ENCODE results near the gene FBXO41. TPM values are rescaled to one million over a fixed set of nuclear protein-coding genes. Genes with fewer than 3 reads are reported as not detected.

Gene FBXO41
- total and polyA plus RNA-seq, 2 experiments from 2014 or later = 0.44 to 1.1 TPM

DNA sequence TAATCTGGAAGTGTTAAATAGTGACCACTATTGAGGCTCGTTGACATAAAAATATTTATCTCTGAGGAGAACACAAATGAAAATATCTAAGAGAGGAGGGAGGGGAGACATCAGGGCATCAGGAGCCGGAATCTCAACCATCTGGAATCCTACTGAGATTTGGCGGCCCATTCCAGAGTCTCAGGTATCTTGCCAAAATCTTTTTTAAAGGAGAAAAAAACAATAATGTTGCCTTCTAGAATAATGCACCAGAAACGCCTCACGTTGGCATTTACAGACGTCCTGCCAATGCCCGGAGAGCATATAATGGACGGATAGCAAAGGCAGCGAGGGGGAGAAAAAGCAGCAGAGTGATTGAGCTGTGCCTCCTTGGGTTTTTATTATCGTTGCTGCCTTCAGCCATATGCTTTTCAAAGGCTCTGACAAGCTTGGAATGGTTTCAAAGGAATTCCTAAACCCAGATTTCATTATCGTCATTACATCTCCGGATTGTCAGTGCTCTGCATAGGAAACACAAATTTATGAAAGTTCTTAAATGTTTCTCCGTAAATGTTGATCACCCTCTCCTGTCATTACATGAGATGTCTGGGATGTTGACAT is 39.9 kb upstream of the FBXO41 start:
- Histone ChIP-seq H4K20me1 (ENCODE audit: insufficient read depth) (no peaks in the 10 kb centered on the region), H3K27me3 (replicated peaks; ENCODE audit: insufficient read depth) (peaks cover 57% of the 10 kb centered on the region), H3K9ac (no peak overlapping the region), H3K9me2 (ENCODE audit: insufficient read depth) (no peaks in the 10 kb centered on the region), H3F3A (ENCODE audit: insufficient read depth) (no peaks in the 10 kb centered on the region), H3K36me3 (ENCODE audit: low read depth) (no peaks in the 10 kb centered on the region), H3K9me3 (ENCODE audit: low read depth) (no peaks in the 10 kb centered on the region), H3K79me2 (ENCODE audit: insufficient read depth) (no peaks in the 10 kb centered on the region), H2AFZ (no peak overlapping the region), H3K4me3 (no peak overlapping the region), H3K4me2 (ENCODE audit: unreplicated experiment) (no peak overlapping the region), H3K4me1 (ENCODE audit: insufficient read depth) (no peaks in the 10 kb centered on the region), H3K27ac (no peak overlapping the region)
- no peak for DNase-seq
- in situ Hi-C loops (cut with MboI) = no loop called here
- WGBS, 2 experiments (ENCODE audit: low coverage in 1 of 2, low lambda C conversion rate in 2 of 2, missing lambda C conversion rate in 2 of 2) = 1 to 2% methylated on average over 13 of the region's 13 CpGs
- no peak for TF ChIP-seq EZH2 (IDR thresholded peaks at IDR 0.05; ENCODE audit: insufficient read depth, poor library complexity, severe bottlenecking)
- no peak for TF ChIP-seq EZH2phosphoT487 (IDR thresholded peaks at IDR 0.05; ENCODE audit: insufficient read depth, low read depth)

DNA sequence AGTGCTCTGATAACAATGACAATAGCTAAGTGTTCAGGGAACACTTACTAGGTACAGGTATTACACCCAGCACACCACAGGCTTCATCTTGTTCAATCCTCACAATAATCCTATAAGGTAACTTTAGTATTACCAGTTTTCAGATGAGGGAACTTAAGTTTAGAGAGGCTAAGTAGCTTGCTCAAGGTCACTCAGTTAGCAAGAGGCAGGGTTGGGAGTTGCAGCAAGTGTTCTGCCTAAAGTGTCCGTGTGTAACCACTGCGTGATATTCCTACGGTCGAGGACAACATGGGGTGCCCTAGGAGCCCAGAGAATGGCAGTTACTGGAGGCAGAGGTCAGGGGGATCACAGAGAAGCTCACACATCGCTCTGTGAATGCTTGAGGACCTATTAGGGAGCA is 39.3 kb upstream of the FBXO41 start:
- Histone ChIP-seq H3K27me3 (replicated peaks; ENCODE audit: insufficient read depth) (peaks cover 62% of the 10 kb centered on the region), H3K36me3 (ENCODE audit: low read depth) (no peaks in the 10 kb centered on the region), H3K9me3 (ENCODE audit: low read depth) (no peaks in the 10 kb centered on the region), H3F3A (ENCODE audit: insufficient read depth) (no peaks in the 10 kb centered on the region), H3K4me3 (no peak overlapping the region), H3K9ac (no peak overlapping the region), H3K27ac (no peak overlapping the region), H4K20me1 (ENCODE audit: insufficient read depth) (no peaks in the 10 kb centered on the region), H3K79me2 (ENCODE audit: insufficient read depth) (no peaks in the 10 kb centered on the region), H3K4me2 (ENCODE audit: unreplicated experiment) (no peak overlapping the region), H2AFZ (no peak overlapping the region), H3K9me2 (ENCODE audit: insufficient read depth) (no peaks in the 10 kb centered on the region), H3K4me1 (ENCODE audit: insufficient read depth) (no peaks in the 10 kb centered on the region)
- 19 to 29% methylated on average over 5 of the region's 5 CpGs for WGBS, 2 experiments (ENCODE audit: low coverage in 1 of 2, low lambda C conversion rate in 2 of 2, missing lambda C conversion rate in 2 of 2)
- in situ Hi-C loops (cut with MboI) = no loop called here
- TF ChIP-seq EZH2phosphoT487 (IDR thresholded peaks at IDR 0.05; ENCODE audit: insufficient read depth, low read depth) (no peak), EZH2 (IDR thresholded peaks at IDR 0.05; ENCODE audit: insufficient read depth, poor library complexity, severe bottlenecking) (no peak)
- DNase-seq = no peak

DNA sequence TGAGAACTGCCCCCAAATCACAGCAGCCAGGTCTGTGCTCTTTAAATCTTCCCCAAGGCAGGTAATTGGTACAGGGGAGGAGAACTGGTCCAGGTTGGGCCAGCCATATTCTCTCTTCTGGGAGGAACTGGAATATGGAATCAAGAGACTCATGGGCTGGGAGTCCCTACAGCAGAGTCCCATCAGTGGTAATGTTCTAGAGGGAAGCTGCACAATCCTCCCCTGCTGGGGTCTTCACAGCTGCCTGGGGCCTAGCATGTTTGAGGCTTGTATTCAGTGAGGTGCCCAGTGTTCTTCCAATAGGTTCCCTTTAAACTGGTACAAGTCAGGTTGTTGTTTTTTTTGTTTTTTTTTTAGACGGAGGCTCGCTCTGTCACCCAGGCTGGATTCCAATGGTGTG is 30.2 kb upstream of the FBXO41 start:
- Histone ChIP-seq H3K27me3 (replicated peaks; ENCODE audit: insufficient read depth) (peaks cover 16% of the 10 kb centered on the region), H2AFZ (no peak overlapping the region)
- WGBS, 2 experiments (ENCODE audit: low coverage in 1 of 2, low lambda C conversion rate in 2 of 2, missing lambda C conversion rate in 2 of 2) = 77 to 90% methylated on average over 2 of the region's 2 CpGs

DNA sequence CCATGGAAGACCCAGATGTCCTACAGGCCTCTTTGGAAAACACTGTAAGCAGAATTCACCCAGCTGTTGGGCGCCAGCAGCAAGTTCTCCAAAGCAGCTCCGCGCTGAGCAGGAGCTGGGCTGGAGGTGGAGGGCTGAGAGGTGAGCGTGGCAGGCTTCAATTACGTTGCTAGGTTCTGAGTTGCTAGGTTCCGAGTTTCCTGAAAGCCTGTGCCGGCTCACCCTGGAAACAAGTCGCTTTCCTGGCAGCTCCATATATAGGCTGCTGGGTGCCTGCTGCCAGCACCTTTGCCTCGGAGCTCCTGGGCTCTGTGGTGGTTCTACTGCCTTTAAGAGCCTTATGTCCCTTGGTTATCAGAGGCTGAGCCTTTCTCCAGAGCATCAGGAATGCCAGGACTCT is 23.4 kb upstream of the FBXO41 start:
- 12 to 16% methylated on average over 9 of the region's 9 CpGs for WGBS, 2 experiments (ENCODE audit: low coverage in 1 of 2, low lambda C conversion rate in 2 of 2, missing lambda C conversion rate in 2 of 2)
- in situ Hi-C loops (cut with MboI) = no loop called here
- H3K79me2 ChIP-seq (ENCODE audit: insufficient read depth) = no peaks in the 10 kb centered on the region

More for the DNA sequence above, 30.2 kb upstream of the FBXO41 start:
- no peak for TF ChIP-seq EZH2 (IDR thresholded peaks at IDR 0.05; ENCODE audit: insufficient read depth, poor library complexity, severe bottlenecking)
- TF ChIP-seq EZH2phosphoT487 (IDR thresholded peaks at IDR 0.05; ENCODE audit: insufficient read depth, low read depth) = no peak
- H3K9me2 ChIP-seq (ENCODE audit: insufficient read depth) = no peaks in the 10 kb centered on the region
- no peaks in the 10 kb centered on the region for H4K20me1 ChIP-seq (ENCODE audit: insufficient read depth)
- no peak overlapping the region for H3K27ac ChIP-seq
- no peak overlapping the region for H3K4me3 ChIP-seq
- no peak for DNase-seq
- H3K4me2 ChIP-seq (ENCODE audit: unreplicated experiment) = no peak overlapping the region
- no peaks in the 10 kb centered on the region for H3K9me3 ChIP-seq (ENCODE audit: low read depth)
- in situ Hi-C loops (cut with MboI) = no loop called here
- no peaks in the 10 kb centered on the region for H3K79me2 ChIP-seq (ENCODE audit: insufficient read depth)
- no peak overlapping the region for H3K9ac ChIP-seq
- no peaks in the 10 kb centered on the region for H3F3A ChIP-seq (ENCODE audit: insufficient read depth)
- H3K36me3 ChIP-seq (ENCODE audit: low read depth) = no peaks in the 10 kb centered on the region
- H3K4me1 ChIP-seq (ENCODE audit: insufficient read depth) = no peaks in the 10 kb centered on the region

More for the DNA sequence above, 23.4 kb upstream of the FBXO41 start:
- Histone ChIP-seq H2AFZ (no peak overlapping the region), H3K4me3 (no peak overlapping the region), H3F3A (ENCODE audit: insufficient read depth) (no peaks in the 10 kb centered on the region), H3K4me2 (ENCODE audit: unreplicated experiment) (no peak overlapping the region), H3K9me2 (ENCODE audit: insufficient read depth) (no peaks in the 10 kb centered on the region), H3K27me3 (replicated peaks; ENCODE audit: insufficient read depth) (peaks cover 33% of the 10 kb centered on the region), H3K27ac (no peak overlapping the region), H3K36me3 (ENCODE audit: low read depth) (no peaks in the 10 kb centered on the region), H3K9ac (no peak overlapping the region), H3K4me1 (ENCODE audit: insufficient read depth) (no peaks in the 10 kb centered on the region), H4K20me1 (ENCODE audit: insufficient read depth) (no peaks in the 10 kb centered on the region), H3K9me3 (ENCODE audit: low read depth) (no peaks in the 10 kb centered on the region)
- TF ChIP-seq EZH2phosphoT487 (IDR thresholded peaks at IDR 0.05; ENCODE audit: insufficient read depth, low read depth) = no peak
- TF ChIP-seq EZH2 (IDR thresholded peaks at IDR 0.05; ENCODE audit: insufficient read depth, poor library complexity, severe bottlenecking) = no peak
- no peak for DNase-seq
